ENCODE results near the gene ZFP92.

The ZFP92 gene

GRCh38 chrX:153441296-153441695 is 30.0 kb downstream of the ZFP92 start:
- DNase-seq = no peak

DNA sequence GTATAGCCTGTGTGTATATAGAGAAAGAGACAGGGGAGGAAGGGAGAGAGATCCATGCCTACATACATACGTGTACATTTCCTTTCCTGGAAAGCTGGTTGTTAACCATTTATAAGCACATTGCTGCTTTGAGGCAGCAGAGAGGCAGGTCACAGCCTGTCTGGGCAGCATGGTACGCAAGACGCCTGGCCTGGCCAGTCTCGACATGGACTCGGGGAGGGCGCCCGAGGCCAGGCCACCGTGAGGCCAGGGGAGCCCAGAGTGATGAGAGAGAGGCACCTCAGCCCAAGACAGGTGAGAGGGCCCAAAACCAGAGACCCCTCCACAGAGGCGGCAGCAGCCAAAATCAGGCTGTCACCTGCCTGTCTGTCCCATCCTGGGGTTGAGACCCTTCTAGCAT is 30.7 kb downstream of the ZFP92 start:
- no peak for DNase-seq

- no peak for DNase-seq
Measured at GRCh38 chrX:153442463-153442862, 31.2 kb downstream of the ZFP92 start.

GRCh38 chrX:153443476-153444332 is 32.4 kb downstream of the ZFP92 start:
- no peak for DNase-seq

DNA sequence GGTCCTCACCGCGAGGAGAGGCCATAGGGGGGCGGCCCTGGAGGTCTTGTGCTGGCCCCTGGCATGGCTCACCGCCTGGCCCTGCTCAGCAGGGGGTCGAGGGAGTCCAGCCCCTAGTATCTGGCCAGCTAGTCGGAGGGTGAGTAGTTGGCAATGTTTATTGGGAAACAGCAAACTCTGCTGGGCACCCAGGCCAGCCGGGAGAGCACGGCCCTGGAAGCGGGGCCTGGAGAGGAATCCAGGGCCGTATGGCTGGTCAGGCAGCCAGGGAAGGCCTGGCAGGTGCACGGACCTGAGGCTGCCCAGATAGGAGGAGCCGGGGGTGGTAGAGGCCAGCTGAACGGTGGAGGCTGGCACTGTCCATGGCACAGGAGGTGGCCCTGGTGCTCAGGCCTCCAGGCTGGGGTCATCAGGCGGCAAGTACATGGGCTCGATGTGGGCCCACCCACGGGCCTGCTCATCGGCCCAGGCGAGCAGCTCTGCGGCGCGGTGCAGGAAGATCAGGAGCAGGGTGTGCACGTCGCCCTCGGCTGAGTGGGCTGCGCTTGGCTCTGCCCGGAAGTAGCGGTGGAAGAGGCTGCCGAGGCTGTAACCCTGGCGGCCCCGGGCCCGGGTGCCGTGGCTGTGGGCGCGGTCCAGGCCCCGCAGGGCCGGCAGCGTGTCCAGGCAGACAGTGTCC is 33.2 kb downstream of the ZFP92 start:
- DNase-seq = no peak

- no peak for DNase-seq
Measured at GRCh38 chrX:153445106-153445855, 34.0 kb downstream of the ZFP92 start.

DNA sequence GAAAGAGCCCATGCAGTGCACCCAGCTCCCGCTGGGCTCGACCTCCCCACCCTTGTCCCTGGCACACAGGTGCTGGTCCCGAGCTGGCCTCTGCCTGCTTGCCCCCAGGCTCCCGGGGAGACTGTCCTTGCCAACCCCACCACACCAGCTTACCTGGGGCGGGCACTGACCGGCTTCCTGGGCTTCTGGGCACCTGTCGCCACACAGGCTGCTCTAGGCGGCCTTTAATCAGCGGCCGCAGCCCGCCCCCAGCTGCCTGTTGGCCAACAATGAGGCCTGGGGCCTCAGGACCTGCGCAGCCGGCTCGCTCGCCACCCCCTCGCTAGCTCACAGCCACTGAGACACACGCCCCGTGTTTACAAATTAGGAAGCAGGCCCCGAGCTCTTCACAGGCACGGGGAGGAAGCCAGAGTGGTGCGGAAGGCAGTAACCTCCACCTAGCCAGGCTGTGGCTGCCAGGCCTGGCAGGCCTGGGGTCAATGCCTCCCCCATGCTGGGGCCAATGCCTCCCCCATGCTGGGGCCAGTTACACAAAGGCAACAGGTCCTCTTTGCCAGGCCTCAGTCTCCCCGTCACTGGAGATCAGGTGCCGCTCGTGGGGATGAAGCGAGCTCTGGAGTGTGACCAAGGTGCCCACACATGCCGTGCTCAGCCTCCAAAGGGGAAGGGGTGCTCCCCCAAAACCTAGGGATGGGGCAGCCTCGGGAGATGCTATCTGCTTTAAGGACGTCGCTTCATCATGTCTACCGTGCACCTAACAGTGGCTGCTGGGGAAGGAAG is 34.8 kb downstream of the ZFP92 start, which contains the start of gene TREX2:
Gene TREX2 (minus strand): TSS at position 201 of the 780 bp plus-strand sequence. CDS start 626 bp downstream, outside the sequence.
- DNase-seq = no peak

GRCh38 chrX:153446636-153446936 is 35.3 kb downstream of the ZFP92 start:
- no peak for DNase-seq

DNA sequence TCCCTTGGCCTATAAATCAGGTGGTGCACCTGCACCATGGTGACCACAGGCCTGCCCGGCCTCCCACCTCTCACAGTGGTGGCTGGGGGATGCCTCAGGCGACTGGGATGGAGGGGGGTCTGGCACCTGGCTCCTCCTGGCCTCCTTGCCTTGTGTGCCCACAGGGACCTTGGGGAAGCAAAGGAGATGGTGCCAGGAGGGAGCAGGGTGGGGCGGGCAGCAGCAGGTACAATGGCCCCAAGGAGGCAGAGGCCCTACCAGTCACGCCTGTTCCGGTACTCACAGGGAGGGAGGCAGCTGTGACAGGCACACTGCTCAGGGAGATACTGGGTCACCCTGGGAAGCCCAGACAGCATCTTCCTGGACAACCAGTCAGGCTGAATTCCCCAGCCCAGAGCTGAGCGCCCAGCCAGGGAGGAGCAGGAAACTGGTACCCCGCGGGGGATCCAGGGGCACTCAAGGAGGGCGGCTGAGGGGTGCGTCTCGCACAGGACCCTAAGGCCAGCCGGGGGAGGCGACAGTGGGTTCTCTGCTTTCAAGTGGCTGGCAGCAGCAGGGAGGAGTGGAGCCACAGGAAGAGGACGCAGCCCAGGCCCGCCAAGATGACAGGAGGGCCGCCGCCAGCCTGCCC is 35.8 kb downstream of the ZFP92 start:
- no peak for DNase-seq

DNA sequence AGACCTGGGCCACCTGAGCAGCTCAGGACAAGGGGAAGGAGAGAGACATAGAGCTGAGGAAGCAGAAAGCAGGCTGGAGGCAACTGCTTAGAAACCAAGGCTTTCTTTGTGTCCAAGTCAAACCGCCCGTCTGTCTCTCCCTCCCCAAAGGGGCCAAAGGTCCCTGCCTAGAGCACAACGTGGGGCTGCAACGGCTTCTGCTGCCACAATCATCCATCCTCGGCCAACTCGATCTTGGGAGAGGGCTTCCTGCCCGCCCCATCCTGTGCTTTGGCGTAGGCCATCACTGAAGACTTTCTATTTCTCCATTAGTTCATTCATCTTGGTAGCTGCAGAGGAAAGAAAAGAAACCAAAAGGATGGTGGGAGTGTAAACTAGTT is 36.3 kb downstream of the ZFP92 start:
- no peak for DNase-seq

GRCh38 chrX:153448556-153449367 is 37.5 kb downstream of the ZFP92 start:
- DNase-seq = no peak

GRCh38 chrX:153449368-153450113 is 38.3 kb downstream of the ZFP92 start:
- DNase-seq = no peak

- DNase-seq = no peak
Measured at GRCh38 chrX:153450114-153450948, 39.1 kb downstream of the ZFP92 start.

DNA sequence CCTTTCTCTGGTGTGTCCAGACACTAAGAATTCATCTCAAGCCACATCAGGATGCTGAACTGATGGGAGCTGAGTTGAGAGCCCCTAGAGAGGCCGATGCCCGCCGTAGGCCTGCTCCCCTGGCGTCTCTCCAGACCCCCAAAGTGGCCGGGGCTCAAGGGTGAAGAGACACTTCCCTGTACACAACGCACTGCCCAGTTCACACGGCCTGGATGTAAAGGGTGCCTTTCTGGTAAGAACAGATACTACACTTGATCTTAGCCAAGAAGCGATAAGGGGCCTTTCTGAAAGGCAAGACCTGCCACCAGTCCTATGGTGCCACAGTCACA is 39.6 kb downstream of the ZFP92 start:
- DNase-seq = no peak

- no peak for DNase-seq
Measured at GRCh38 chrX:153454901-153455550, 43.8 kb downstream of the ZFP92 start.

DNA sequence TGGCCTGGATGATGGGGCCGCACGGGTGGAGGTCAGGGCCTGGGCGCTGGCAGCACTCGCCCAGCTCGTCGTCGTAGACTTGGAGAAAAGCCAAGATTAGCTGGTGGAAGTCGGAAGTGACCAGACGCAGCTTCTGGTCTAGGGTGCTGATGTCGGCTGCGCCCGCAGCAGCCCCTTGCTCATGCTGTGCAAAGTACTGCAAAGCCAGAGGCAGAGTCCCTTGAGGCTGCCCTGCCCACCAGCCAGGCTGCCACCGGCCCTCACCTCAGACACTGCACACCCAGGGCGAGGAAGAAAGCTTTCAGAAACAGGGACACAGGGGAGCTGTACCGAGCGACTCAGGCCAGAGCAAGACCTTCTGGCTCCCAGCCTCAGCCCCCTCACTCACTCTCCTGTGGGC is 44.3 kb downstream of the ZFP92 start:
- DNase-seq = no peak

- DNase-seq = no peak
Measured at GRCh38 chrX:153456161-153456560, 44.9 kb downstream of the ZFP92 start.

DNA sequence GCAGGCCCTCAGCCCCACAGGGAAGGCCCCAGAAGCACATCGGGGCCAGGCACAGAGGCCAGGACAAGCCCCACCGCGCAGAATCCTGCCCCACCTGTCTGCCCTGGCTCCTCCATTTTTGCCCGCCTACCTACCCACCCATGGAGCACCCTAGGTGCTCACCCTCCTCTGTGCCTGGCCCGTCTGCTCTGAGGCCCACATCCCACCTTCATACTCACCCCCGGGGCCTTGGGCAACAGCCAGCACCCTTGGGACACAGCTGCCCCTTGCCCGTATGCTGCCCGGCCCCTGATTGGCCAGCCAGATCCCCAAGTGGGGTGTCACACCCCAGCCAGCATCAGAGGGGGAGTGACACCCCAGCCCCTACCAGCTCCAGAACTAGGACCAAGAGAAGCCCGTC is 45.4 kb downstream of the ZFP92 start:
- no peak for DNase-seq

- no peak for DNase-seq
Measured at GRCh38 chrX:153457136-153457825, 46.0 kb downstream of the ZFP92 start.
